ENCODE data around the gene NT5M.

NT5M gene

GRCh38 chr17:17362540-17362930, 59.4 kb downstream of the NT5M start:
- DNase-seq (ENCODE audit: low spot score) = no peak
- in situ Hi-C loops (cut with MboI; ENCODE audit: low sequenced_read_pairs, unreplicated experiment) = no loop called here
- TF ChIP-seq, protein P1, sequence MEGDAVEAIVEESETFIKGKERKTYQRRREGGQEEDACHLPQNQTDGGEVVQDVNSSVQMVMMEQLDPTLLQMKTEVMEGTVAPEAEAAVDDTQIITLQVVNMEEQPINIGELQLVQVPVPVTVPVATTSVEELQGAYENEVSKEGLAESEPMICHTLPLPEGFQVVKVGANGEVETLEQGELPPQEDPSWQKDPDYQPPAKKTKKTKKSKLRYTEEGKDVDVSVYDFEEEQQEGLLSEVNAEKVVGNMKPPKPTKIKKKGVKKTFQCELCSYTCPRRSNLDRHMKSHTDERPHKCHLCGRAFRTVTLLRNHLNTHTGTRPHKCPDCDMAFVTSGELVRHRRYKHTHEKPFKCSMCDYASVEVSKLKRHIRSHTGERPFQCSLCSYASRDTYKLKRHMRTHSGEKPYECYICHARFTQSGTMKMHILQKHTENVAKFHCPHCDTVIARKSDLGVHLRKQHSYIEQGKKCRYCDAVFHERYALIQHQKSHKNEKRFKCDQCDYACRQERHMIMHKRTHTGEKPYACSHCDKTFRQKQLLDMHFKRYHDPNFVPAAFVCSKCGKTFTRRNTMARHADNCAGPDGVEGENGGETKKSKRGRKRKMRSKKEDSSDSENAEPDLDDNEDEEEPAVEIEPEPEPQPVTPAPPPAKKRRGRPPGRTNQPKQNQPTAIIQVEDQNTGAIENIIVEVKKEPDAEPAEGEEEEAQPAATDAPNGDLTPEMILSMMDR (IDR thresholded peaks at IDR 0.05; ENCODE audit: borderline replicate concordance, control extremely low read depth, extremely low read depth, insufficient read depth, missing control alignments) = no peak

DNA sequence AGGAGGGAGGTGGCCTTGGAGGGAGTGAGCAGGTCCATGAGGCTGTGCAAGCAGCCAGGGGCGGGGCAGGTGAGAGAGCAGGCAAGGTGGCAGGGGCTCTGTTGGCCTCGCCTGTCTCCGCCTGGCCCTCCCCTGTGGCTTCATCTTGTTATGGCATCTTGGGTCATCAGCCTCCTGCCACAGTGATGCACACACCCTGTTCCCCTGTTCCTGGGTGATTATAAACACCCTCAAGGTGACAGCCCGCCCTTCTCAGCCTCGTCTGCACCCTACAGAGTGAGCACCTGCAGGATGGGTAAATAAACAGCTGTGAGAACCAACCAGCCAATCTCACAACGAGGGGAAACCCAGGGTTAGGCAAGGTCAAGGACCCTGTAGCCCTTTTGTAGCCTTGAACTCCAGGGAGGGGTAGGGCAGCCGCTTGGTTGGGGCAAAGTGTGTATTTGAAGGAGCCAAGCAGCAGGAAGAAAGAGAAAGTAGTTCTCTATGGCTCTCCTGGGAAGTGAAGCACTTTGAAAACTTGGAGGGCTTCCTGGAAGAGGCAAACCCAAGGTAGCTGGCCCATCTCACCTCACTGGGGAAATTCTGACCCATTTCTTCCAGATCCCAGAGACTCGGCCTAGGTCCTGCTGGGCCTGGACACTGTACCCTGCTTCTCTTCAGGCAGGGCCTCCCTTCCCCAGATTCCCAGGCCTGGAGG, 60.6 kb downstream of the NT5M start:
- DNase-seq (ENCODE audit: low spot score) = no peak
- TF ChIP-seq, protein P1 (IDR thresholded peaks at IDR 0.05; ENCODE audit: borderline replicate concordance, control extremely low read depth, extremely low read depth, insufficient read depth, missing control alignments) = no peak
- in situ Hi-C loops (cut with MboI; ENCODE audit: low sequenced_read_pairs, unreplicated experiment) = no loop called here

- TF ChIP-seq, protein P1 (IDR thresholded peaks at IDR 0.05; ENCODE audit: borderline replicate concordance, control extremely low read depth, extremely low read depth, insufficient read depth, missing control alignments) = no peak
These were observed 61.1 kb downstream of the NT5M start for GRCh38 chr17:17364338-17364667.

DNA sequence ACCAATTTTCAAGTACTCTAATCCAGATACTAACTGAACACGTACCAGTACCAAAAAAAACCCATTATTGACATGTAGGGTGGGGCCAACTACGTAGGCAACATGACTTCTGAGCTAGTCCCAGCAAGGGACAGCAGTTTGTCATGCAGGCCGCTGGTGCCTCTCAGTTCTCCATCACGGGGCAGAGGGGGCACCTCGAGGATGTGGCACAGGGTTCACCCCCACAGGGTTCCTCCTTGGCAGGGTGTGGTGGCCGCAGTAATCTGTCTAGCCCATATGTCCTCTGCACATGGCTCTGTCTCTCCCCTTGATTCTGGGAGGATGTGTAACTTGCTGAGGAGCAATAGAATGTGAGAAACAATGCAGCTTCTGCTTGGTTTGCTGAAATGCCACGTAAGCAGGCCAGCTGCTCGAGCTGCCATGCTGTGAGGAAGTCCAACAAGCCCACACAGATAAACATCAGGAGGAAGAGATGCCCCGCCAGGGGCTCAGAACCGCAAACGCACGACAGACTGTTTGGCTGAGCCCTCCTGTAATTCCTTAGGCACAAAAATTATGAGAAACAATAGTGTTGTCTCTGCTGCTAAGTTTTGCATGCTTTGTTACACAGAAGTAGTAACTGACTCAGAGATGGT, 62.4 kb downstream of the NT5M start:
- in situ Hi-C loops (cut with MboI; ENCODE audit: low sequenced_read_pairs, unreplicated experiment) = no loop called here
- no peak for DNase-seq (ENCODE audit: low spot score)
- TF ChIP-seq, protein P1 (IDR thresholded peaks at IDR 0.05; ENCODE audit: borderline replicate concordance, control extremely low read depth, extremely low read depth, insufficient read depth, missing control alignments) = no peak

More at GRCh38 chr17:17364338-17364667, 61.1 kb downstream of the NT5M start:
- no peak for DNase-seq (ENCODE audit: low spot score)
- in situ Hi-C loops (cut with MboI; ENCODE audit: low sequenced_read_pairs, unreplicated experiment) = no loop called here

GRCh38 chr17:17366235-17366634, 63.1 kb downstream of the NT5M start:
- TF ChIP-seq, protein P1 (IDR thresholded peaks at IDR 0.05; ENCODE audit: borderline replicate concordance, control extremely low read depth, extremely low read depth, insufficient read depth, missing control alignments) = no peak

DNA sequence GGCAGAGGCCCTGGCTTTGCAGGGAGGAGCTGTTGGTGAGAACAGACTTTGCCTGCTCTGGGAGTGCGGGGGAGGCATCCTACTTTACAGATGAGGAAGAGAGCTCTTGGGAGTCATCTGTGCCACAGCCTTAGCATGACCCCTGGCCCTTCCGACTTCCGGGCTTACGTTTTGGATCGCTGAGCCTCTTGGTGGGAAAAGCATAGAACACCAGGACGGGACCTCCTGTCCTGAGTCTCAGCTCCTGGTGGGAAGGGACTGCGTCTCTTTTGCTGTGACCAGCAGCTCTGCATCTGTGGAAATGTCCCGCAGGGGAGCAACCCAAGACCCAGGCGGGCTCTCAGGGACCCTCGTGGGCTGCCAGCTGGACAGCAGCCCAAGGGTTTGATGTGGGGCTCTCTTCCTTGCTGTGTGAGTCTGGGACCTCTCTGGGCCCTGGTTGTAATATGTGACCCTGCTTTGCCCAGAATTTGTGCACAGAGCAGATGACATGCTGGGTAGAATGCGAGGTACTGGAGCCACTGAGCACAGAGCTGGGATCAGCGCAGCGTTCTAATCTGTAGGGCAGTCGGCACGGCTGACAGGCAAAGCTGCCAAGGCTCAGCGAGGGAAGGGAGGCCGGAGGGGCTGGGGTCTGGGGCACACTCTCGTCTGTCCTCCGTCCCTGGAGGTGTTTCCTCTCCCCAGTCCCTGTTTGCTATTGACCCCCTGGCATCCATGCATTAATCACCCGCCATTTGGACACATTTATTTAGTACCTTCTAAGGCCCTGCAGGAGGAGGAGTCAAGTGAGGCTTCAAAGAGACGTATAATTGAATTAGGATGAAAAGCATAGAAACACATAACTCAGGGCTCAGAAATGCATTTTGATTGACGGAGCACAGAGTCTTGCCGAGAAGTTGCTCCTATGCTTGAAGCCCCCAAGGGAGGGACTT, 64.0 kb downstream of the NT5M start:
- TF ChIP-seq, protein P1 (IDR thresholded peaks at IDR 0.05; ENCODE audit: borderline replicate concordance, control extremely low read depth, extremely low read depth, insufficient read depth, missing control alignments) = no peak
- in situ Hi-C loops (cut with MboI; ENCODE audit: low sequenced_read_pairs, unreplicated experiment) = no loop called here
- no peak for DNase-seq (ENCODE audit: low spot score)

More at GRCh38 chr17:17366235-17366634, 63.1 kb downstream of the NT5M start:
- no peak for DNase-seq (ENCODE audit: low spot score)
- in situ Hi-C loops (cut with MboI; ENCODE audit: low sequenced_read_pairs, unreplicated experiment) = no loop called here

All from GM13976 (cell line).